IMR-90 (cell line): ENCODE results near the gene SRP14. TPM values are rescaled to one million over a fixed set of nuclear protein-coding genes. Genes with fewer than 3 reads are reported as not detected.

Experiments used
- ATAC-seq: fragments of 200-7000 bp; cut with Tn5 transposase; 2 replicates; pipeline ENCODE4 v1.9.1; 2020; ENCODE audit warnings: low read depth, mild to moderate bottlenecking, moderate library complexity
- BruUV-seq: library from RNA; stranded (reverse); fragments of 400-500 nt; replicated peaks from 2 replicates; lab custom pipeline; 2021; lab: Mats Ljungman, UMichigan
- CTCF ChIA-PET: fragments of 300-600 bp; formaldehyde crosslinking; extraction: SDS; loops from one replicate; lab custom pipeline; 2021; ENCODE audit warnings: antibody characterized with exemption; lab: Yijun Ruan, JAX
- POLR2A ChIA-PET: fragments of 300-600 bp; sonication (Branson Sonifier 250); formaldehyde crosslinking; loops from one replicate; lab custom pipeline; 2022; ENCODE audit warnings: antibody characterized with exemption; ENCODE audit not compliant: unreplicated experiment; lab: Charles Lee
- DNase-seq: peaks from one replicate; pipeline ENCODE4 v3.0.0; 2013
- H2AFZ ChIP-seq: replicated peaks from 2 replicates; pipeline ENCODE3; 2013; ENCODE audit warnings: low read length, mild to moderate bottlenecking; ENCODE audit not compliant: poor library complexity
- H2AK5ac ChIP-seq: 2 replicates; pipeline ENCODE4 v1.6.1; 2013; ENCODE audit warnings: low read depth, low read length, inconsistent platforms
- H2AK9ac ChIP-seq: replicated peaks from 2 replicates; pipeline ENCODE3; 2013; ENCODE audit warnings: mild to moderate bottlenecking, low read depth, low read length, moderate library complexity; ENCODE audit not compliant: poor library complexity
- H2BK120ac ChIP-seq: 2 replicates; pipeline ENCODE4 v1.6.1; 2013; ENCODE audit warnings: low read depth, low read length, inconsistent platforms
- H2BK15ac ChIP-seq: 3 replicates; pipeline ENCODE4 v1.6.1; 2013; ENCODE audit warnings: low read depth, low read length, inconsistent platforms
- H2BK20ac ChIP-seq: 2 replicates; pipeline ENCODE4 v1.6.1; 2013; ENCODE audit warnings: low read depth, mild to moderate bottlenecking, inconsistent platforms, low read length, moderate library complexity
- H2BK5ac ChIP-seq: 2 replicates; pipeline ENCODE4 v1.6.1; 2013; ENCODE audit warnings: mild to moderate bottlenecking, low read depth, low read length, inconsistent platforms; ENCODE audit not compliant: poor library complexity, severe bottlenecking
- H3K14ac ChIP-seq: replicated peaks from 2 replicates; pipeline ENCODE4 v1.6.1; 2013; ENCODE audit warnings: low read depth, low read length, inconsistent platforms
- H3K18ac ChIP-seq: 2 replicates; pipeline ENCODE4 v1.6.1; 2013; ENCODE audit warnings: low read depth, low read length, control low read depth
- H3K23ac ChIP-seq: 2 replicates; pipeline ENCODE4 v1.6.1; 2013; ENCODE audit warnings: low read depth, low read length, inconsistent platforms
- H3K27ac ChIP-seq: 2 replicates; pipeline ENCODE4 v1.5.1; 2013; ENCODE audit warnings: mild to moderate bottlenecking, control low read depth, low read length; ENCODE audit not compliant: insufficient read depth
- H3K27me3 ChIP-seq: 2 replicates; pipeline ENCODE4 v1.6.1; 2013; ENCODE audit warnings: low read length; ENCODE audit not compliant: control insufficient read depth, insufficient read depth
- H3K36me3 ChIP-seq: 2 replicates; pipeline ENCODE4 v1.6.1; 2013; ENCODE audit warnings: low read length, mixed read lengths; ENCODE audit not compliant: control insufficient read depth, insufficient read depth
- H3K4ac ChIP-seq: 2 replicates; pipeline ENCODE4 v1.6.1; 2013; ENCODE audit warnings: low read depth, low read length, inconsistent platforms
- H3K4me1 ChIP-seq: 2 replicates; pipeline ENCODE4 v1.6.1; 2013; ENCODE audit warnings: low read length, mixed read lengths; ENCODE audit not compliant: control insufficient read depth, insufficient read depth
- H3K4me2 ChIP-seq: 2 replicates; pipeline ENCODE4 v1.6.1; 2013; ENCODE audit warnings: low read depth, mild to moderate bottlenecking, control low read depth, low read length, moderate library complexity
- H3K4me3 ChIP-seq: 2 replicates; pipeline ENCODE4 v1.5.1; 2013; ENCODE audit warnings: low read depth, mild to moderate bottlenecking, control low read depth, low read length, moderate library complexity; ENCODE audit not compliant: insufficient read depth
- H3K56ac ChIP-seq: 2 replicates; pipeline ENCODE4 v1.6.1; 2013; ENCODE audit warnings: low read length, inconsistent platforms; ENCODE audit not compliant: insufficient read depth; ENCODE audit errors: extremely low read depth
- H3K79me1 ChIP-seq, 2 experiments: 2 replicates each; pipeline ENCODE4 v1.6.1; 2013; ENCODE audit warnings: low read length in 2 of 2, inconsistent platforms in 1 of 2, low read depth in 1 of 2
- H3K9ac ChIP-seq: 2 replicates; pipeline ENCODE4 v1.6.1; 2013; ENCODE audit warnings: low read depth, low read length, control low read depth
- H3K9me1 ChIP-seq: 2 replicates; pipeline ENCODE4 v1.6.1; 2013; ENCODE audit warnings: low read length, inconsistent platforms; ENCODE audit not compliant: insufficient read depth
- H3K9me3 ChIP-seq: 2 replicates; pipeline ENCODE4 v1.6.1; 2013; ENCODE audit warnings: low read length; ENCODE audit not compliant: control insufficient read depth, insufficient read depth
- H4K20me1 ChIP-seq: 2 replicates; pipeline ENCODE4 v1.6.1; 2013; ENCODE audit warnings: low read length, inconsistent platforms; ENCODE audit not compliant: insufficient read depth
- H4K5ac ChIP-seq: 2 replicates; pipeline ENCODE4 v1.6.1; 2013; ENCODE audit warnings: mild to moderate bottlenecking, low read depth, low read length, control low read depth
- H4K8ac ChIP-seq, 2 experiments: 2 replicates each; pipeline ENCODE4 v1.6.1; 2013; ENCODE audit warnings: low read depth in 2 of 2, low read length in 2 of 2, control low read depth in 1 of 2, inconsistent platforms in 1 of 2
- H4K91ac ChIP-seq: 2 replicates; pipeline ENCODE4 v1.6.1; 2013; ENCODE audit warnings: low read depth, low read length, inconsistent platforms; ENCODE audit not compliant: insufficient read depth
- CEBPB ChIP-seq: IDR thresholded peaks from 2 replicates; pipeline ENCODE4 v1.6.1; 2012; ENCODE audit warnings: low read depth, low read length, improper control_type of control experiment
- CHD1 ChIP-seq: IDR thresholded peaks from 2 replicates; pipeline ENCODE4 v1.6.1; 2012; ENCODE audit warnings: low read depth, low read length, improper control_type of control experiment
- RAD21 ChIP-seq: IDR thresholded peaks from 2 replicates; pipeline ENCODE4 v1.6.1; 2012; ENCODE audit warnings: low read length, improper control_type of control experiment
- WGBS, 2 experiments: methylation state at CpG; one replicate each; pipeline versions ENCODE4 v1.1.5 to v1.1.7; 2013; ENCODE audit warnings: missing lambda C conversion rate in 2 of 2; ENCODE audit not compliant: insufficient read length in 1 of 2; ENCODE audit errors: extremely low coverage in 2 of 2; 5-methylcytosine and 5-hydroxymethylcytosine counted together
- dilution Hi-C: fragments of 300-500 bp; cut with HindIII; formaldehyde crosslinking; loops from one replicate; pipeline ENCODE4 v1.14.3; 2018; ENCODE audit warnings: low sequenced_read_pairs; ENCODE audit not compliant: unreplicated experiment
- in situ Hi-C: fragments of 300-500 bp; cut with MboI; formaldehyde crosslinking; loops from 3 replicates; pipeline ENCODE4 v1.14.3; 2019; ENCODE audit warnings: low sequenced_read_pairs, inconsistent platforms, mixed read lengths
- intact Hi-C: fragments of 100-400 bp; cut with micrococcal nuclease; formaldehyde crosslinking; loops from 2 replicates; pipeline ENCODE4 v1.10.0; 2022
- polyA plus RNA-seq, 3 experiments: library from polyadenylated mRNA; depleted of rRNA; stranded (reverse); fragments of >200 nt; gene quantifications; 2 replicates each; pipeline ENCODE4 v1.2.3, GENCODE V29; 2012; ENCODE audit warnings: low replicate concordance in 1 of 3
- total RNA-seq: library from RNA; depleted of rRNA; stranded (reverse); fragments of >200 nt; gene quantifications from 2 replicates; pipeline ENCODE4 v1.2.3, GENCODE V29; 2012

SRP14 gene
- total and polyA plus RNA-seq, 2 of the 4 experiments (the other 2 are of a cell fraction), result 106 to 295 TPM

- POLR2A ChIA-PET, result interaction anchor here (0.5 kb wide), 1 partner anchor 422 kb away, joined by 3 read pairs; no protein-coding TSS in a partner anchor
- CTCF ChIA-PET, result no interaction called here
- H3K14ac ChIP-seq, result no peak overlapping the region
- 83% methylated on average over 1 of the region's 3 CpGs; no CpG with 5 or more reads in 1 of the 2 experiments for WGBS, 2 experiments
- in situ Hi-C loops (no loop called here), dilution Hi-C loops (no loop called here), intact Hi-C loops (loop anchor here (10.0 kb wide), 1 partner anchor 223 kb away; the partner anchor contains the start of gene FSIP1)
- H2AK9ac ChIP-seq, result no peak overlapping the region
- ATAC-seq (no peak), DNase-seq (peak; percentile 15)
- H3K23ac ChIP-seq, result peak overlapping the region; percentile 56; the same call in 1 of the 2 replicates
- peak overlapping the region; percentile 13 for H2BK5ac ChIP-seq
- H4K20me1 ChIP-seq, result no peaks in the 10 kb centered on the region; the same call in 1 of the 2 replicates
- H2AFZ ChIP-seq, result no peak overlapping the region
- peaks cover 13 to 30% of the 10 kb centered on the region in 2 experiments; a peak in 3 of 4 replicates for H3K79me1 ChIP-seq
- H2AK5ac ChIP-seq, result peak overlapping the region; percentile 55
- no peak overlapping the region for H3K27ac ChIP-seq
- no peak overlapping the region for H3K4me2 ChIP-seq
- no TSS peak for BruUV-seq
- peak overlapping the region; percentile 8; the same call in 1 of the 2 replicates for H4K91ac ChIP-seq
- H2BK120ac ChIP-seq, result 0 out of 2 replicates have a peak overlapping the region, but pooled peaks have one; percentile 41
- H3K4me1 ChIP-seq, result peaks cover 13% of the 10 kb centered on the region
- no peak overlapping the region for H2BK20ac ChIP-seq
- TF ChIP-seq CEBPB (no peak), RAD21 (no peak), CHD1 (no peak)
- H3K9me1 ChIP-seq, result peaks cover 26% of the 10 kb centered on the region
- H3K4ac ChIP-seq, result peak overlapping the region; percentile 28; the same call in 1 of the 2 replicates
- no peaks in the 10 kb centered on the region for H3K9me3 ChIP-seq
- H2BK15ac ChIP-seq, result peak overlapping the region; percentile 44; the same call in 1 of the 3 replicates
- H4K8ac ChIP-seq, result peak overlapping the region in 1 of 2 experiments; percentile 9; a peak in 1 of 4 replicates
- no peaks in the 10 kb centered on the region for H3K27me3 ChIP-seq
- H3K4me3 ChIP-seq, result no peak overlapping the region
- peaks cover 36% of the 10 kb centered on the region for H3K36me3 ChIP-seq
- H4K5ac ChIP-seq, result peak overlapping the region; percentile 3; the same call in 1 of the 2 replicates
- no peak overlapping the region for H3K56ac ChIP-seq
- H3K18ac ChIP-seq, result peak overlapping the region; percentile 67; the same call in 1 of the 2 replicates
- no peak overlapping the region for H3K9ac ChIP-seq
These were observed 30.8 kb downstream of the SRP14 start for GRCh38 chr15:40008061-40008765.
